OCI-LY3 (cell line): ENCODE data around the gene CYP2J2.

Source experiments
- EZH2phosphoT487 ChIP-seq: fragments of 200-600 bp; shearing (Covaris generic); IDR thresholded peaks from 2 replicates; pipeline ENCODE4 v1.6.1; 2018; ENCODE audit warnings: antibody characterized with exemption, mixed run types, low read depth
- TF ChIP-seq, protein P1 (sequence below): fragments of 200-600, 300-600 bp; sonication (generic); IDR thresholded peaks from 2 replicates; pipeline ENCODE4 v1.5.1; 2014; ENCODE audit warnings: antibody characterized with exemption, low read length, low read depth

DNA sequence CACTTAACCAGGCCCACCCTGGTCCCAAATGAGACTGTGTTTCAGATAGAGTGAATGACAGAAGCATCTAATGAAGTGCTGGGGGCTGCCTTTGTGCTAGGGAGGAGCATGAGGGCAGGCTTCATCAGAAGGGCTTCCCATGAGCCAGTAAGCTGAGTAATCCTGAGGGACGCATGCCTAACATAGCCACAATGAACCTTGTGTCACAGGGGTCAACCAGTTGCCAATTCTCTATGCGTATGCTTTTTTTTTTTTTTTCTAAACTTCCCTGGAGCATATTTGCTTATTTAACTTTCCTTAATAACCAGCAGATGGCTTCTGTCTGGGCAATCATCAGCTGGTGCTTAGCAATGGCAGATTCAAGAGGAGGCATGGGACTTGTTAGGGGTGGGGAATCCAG lies 25.5 kb upstream of the CYP2J2 start:
- TF ChIP-seq, protein P1, sequence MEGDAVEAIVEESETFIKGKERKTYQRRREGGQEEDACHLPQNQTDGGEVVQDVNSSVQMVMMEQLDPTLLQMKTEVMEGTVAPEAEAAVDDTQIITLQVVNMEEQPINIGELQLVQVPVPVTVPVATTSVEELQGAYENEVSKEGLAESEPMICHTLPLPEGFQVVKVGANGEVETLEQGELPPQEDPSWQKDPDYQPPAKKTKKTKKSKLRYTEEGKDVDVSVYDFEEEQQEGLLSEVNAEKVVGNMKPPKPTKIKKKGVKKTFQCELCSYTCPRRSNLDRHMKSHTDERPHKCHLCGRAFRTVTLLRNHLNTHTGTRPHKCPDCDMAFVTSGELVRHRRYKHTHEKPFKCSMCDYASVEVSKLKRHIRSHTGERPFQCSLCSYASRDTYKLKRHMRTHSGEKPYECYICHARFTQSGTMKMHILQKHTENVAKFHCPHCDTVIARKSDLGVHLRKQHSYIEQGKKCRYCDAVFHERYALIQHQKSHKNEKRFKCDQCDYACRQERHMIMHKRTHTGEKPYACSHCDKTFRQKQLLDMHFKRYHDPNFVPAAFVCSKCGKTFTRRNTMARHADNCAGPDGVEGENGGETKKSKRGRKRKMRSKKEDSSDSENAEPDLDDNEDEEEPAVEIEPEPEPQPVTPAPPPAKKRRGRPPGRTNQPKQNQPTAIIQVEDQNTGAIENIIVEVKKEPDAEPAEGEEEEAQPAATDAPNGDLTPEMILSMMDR: no peak
- TF ChIP-seq EZH2phosphoT487: no peak
